Activated T-cell treated with anti-CD3 and anti-CD28 coated beads for 24 hours (primary cell): Measurements from ENCODE around the gene ICA1L.
"Not testable (repeated sequence)": the region's sequence is repeated elsewhere in the genome, so short reads cannot be mapped to it uniquely, and the experiment has no call there.

Source experiments
- DNase-seq: peaks from one replicate; pipeline ENCODE4 v3.0.0-alpha.2; 2020; ENCODE audit warnings: low read depth

Gene ICA1L

DNA sequence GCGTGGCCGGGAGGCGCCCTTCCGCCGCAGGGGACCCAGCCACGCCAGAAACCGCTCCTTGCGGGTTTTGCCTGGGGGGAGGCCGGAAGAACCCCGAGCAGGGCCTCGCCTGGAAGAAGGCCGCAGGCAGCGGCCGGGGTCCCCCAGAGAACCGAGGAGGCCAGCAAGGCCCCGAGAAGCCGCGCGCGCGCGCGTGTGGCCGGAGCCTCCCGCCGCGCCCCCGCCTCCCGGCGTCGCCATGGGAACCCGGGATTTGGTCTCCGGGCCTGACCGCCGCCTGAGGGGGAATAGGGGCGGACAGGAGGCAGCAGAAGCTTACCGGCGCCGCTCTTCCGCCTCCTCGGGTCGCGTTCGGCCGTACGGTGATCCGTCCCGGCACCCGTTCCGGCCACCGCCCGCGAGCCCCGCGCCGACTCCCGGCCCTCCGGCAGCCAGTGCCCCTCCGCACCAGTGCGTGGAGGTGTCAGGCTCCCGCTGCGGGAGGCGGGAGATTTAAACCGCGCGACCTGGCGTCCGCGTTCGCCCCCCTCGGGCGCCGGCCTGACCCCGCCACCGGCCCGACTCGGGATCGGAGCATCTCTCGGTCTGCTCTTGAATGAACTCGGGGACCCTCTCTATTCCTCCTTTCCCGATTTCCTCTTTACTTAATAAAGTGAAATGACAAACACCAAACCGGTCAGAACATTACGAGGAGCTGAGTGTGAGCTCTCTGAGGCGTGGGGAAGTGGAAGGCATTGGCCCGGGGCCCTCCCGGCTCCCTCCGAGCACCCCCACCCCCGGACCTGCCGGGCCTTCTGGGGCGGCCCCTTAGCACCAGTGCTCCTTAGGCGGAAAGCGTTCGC is at the start of gene ICA1L:
ICA1L (minus strand) TSS at position 467 of the 842 bp plus-strand sequence. CDS start 42,757 bp downstream, outside the sequence.
- DNase-seq: peak; percentile 48

DNA sequence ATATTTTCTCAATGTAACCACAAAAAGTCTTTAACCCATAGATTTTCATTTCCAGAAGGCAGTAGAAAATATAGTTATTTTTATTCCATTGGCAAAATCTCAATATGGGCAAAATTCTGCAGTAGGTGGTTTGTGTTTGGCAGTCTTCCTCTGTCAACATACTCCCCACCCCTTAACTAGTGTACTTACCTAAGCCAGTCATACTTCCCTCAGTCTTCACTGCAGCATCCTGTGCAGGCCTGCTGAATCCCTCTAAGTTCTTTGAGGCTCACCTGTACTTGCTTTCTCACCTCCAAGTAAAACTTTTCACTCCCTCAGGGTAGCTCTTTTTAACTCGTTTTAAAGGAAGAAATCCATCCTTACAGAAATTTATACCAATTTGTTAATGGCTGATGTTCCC is 47.3 kb upstream of the ICA1L start:
- no peak for DNase-seq

DNA sequence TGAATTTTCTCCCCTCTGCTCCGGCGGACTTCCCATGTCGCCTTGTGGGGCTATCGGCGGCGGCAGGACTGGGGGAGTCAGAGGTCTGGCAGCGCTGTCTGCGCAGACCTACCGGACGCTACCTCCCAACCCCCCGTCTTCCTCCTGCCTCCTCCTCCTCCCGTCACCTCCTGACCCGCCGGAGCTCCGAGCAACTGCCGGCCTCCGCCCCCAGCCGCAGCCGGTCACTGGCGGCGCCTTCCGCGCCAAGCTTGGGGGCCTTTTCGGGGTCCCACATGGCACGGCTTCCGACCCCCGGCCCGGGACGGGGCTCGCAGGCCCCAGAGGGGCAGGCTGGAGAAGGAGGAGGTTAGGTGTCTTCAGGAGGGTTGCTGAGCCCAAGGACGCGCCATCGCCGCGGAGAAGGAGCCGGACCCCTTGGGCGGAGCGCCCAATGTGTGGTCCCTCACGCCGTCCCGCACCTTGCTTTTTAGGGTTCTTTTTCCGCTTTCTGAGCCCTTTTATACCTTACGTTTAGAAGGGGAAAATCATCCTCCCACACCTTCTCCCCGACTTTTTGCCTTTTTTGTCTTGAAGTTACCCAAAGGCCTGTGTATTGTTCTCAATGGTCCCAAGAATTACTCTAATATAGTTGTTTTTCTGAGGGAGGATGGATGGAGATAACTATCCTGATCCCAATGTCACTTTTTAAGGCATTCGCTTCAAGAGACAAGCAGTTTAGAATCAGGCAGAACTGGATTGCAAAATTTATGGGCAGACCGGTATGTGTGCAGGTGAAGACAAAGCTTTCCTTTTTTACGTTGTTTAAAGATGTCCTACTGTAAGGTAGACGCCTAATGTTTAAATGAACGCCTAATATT is 41.0 kb upstream of the ICA1L start:
- not testable (repeated sequence) for DNase-seq

DNA sequence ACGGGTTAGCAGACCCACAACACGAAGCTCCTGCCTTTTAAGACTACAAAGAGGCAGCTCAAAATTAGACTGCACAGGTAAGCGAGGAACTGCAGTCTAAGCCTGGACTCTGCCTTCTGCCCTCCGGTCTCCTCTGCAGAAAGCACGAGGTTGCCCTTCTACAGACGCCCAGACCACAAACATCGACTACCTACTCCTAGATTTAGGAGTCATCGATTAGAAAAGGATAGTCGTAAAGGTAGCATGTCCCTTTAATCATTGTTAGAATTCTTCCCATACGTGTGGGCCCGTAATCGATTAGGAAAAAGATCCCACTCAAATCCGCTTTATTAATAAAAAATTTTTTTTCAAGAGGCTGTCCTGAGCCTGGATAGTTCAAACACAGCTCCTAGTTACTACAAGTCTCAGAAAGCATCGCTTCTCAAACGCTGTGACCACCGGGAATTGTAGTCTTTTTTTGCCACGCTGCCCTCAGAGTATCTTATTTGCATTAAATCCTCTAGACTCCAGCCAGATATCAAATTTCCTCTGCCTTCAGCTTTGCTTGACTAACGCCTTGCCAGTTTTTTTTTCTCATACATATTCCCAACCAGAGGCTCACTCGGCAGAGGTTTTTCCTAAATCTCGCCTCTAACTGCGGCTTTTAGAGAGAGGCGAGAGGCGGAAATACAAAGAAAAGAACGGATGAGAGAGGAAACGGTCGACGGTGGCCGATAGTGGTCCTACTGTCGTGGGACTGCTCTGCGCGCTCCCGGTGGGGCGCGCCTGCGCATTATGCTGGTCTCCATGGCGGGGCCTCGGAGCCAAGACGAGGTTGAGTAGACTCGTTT is 40.2 kb upstream of the ICA1L start, which contains the start of the genes CARF and WDR12:
CARF (plus strand) TSS at position 764 of the 830 bp plus-strand sequence. CDS start 29,628 bp downstream, outside the sequence.
WDR12 (minus strand) TSS at position 162 of the 830 bp plus-strand sequence. CDS start 197 bp downstream, outside the sequence.
- DNase-seq: peak; percentile 83

DNA sequence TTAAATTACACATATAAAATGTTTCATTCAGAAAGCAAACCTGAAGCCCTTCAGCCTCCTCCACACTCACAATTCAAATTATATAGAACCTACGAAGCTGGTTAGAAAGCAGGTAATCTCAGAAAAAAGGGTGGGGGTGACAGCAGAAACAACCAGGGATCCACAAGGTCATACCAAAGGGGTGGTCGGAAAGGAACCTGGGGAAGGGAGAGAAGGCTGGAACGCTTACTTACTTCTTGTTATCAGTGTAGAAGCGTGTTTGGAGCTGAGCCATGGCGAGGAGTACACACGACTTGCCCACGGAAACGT is 39.6 kb upstream of the ICA1L start:
- DNase-seq: no peak

DNA sequence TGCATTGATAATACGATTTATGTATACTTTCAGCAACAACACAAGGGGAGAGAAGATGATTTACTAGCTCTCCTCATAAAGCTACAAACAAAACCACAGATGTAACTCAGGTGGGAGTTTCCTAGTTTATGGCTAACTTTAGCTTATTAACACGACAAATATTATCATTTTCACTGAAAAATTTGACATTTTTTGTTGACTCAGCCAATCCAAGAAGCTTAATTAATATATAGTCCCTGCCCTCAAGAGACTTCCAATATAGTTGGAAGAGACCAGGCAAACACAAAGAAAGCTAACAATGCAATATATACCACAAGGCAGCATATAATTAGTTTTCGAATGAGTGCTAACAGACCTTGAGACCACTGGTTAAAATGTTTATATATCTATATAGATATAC is 39.1 kb upstream of the ICA1L start:
- DNase-seq: no peak

DNA sequence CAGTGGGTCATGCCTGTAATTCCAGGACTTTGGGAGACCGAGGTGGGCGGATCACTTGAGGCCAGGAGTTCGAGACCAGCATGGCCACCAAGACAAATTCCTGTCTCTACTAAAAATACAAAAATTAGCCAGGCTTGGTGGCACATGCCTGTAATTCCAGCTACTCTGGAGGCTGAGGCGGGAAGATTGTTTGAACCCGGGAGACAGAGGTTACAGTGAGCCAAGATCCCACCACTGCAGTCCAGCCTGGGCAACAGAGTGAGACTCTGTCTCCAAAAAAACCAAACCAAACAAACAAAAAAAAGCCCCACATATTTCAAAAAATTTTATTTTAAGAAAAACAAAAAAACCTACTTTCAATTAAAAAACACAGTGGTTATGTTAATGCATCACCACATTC is 38.7 kb upstream of the ICA1L start:
- DNase-seq: not testable (repeated sequence)

DNA sequence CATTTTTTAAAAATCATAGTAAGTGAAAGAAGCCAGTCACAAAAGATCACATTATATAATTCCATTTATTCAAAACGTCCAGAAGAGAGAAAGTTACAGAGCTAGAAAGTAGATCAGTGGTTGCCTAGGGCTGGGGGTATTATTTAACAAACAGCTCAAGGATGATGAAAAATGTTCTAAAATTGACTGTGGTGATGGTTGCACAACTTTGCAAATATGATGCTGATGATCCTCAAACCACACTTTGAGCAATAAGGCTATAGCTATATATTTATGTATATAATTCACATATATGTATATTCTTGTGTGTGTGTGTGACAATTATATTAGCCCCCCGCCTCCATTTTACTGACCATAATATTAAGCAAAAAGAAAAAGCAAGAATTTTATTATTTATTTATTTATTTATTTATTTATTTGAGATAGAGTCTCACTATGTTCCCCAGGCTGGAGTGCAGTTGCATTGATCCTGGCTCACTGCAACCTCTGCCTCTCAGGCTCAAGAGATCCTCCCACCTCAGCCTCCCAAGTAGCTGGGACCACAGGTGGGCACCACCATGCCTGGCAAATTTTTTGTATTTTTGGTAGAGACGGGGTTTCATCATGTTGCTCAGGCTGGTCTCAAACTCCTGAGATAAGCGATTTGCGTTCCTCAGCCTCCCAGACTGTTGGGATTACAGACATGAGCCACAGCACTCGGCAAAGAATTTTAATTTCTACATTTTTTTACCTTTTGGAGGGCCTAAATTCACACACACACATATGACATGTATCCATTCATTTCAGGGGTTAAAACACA is 38.0 kb upstream of the ICA1L start:
- DNase-seq: no peak

DNA sequence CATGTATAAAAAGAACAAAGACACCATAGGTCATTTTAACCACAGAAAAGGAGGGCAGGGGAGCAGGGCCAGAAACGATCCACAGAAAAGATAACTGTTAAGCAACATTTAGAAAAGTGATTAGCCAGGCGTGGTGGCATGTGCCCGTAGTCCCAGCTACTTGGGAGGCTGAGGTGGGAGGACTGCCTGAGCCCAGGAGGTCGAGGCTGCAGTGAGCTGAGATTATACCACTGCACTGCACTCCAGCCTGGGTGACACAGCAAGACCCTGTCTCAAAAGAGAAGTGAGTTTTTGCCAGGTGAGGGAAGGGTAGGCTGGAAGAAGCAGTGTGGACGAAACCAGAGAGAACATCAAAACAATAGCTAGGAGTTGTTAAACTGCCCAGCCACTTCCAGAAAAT is 36.6 kb upstream of the ICA1L start:
- no peak for DNase-seq

DNA sequence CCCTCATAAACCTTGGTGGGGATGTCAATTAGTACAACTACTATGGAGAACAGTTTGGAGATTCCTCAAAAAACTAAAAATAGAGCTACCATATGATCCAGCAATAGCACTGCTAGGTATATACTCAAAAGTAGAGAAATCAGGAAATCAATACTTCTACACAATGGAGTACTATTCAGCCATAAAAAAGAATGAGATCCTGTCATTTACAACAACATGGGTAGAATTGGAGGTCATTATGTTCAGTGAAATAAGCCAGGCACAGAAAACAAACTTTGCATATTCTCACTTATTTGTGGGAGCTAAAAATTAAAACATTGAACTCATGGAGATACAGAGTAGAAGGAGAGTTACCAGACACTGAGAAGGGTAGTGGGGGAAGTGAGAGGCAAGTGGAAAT is 33.9 kb upstream of the ICA1L start:
- DNase-seq: not testable (repeated sequence)

DNA sequence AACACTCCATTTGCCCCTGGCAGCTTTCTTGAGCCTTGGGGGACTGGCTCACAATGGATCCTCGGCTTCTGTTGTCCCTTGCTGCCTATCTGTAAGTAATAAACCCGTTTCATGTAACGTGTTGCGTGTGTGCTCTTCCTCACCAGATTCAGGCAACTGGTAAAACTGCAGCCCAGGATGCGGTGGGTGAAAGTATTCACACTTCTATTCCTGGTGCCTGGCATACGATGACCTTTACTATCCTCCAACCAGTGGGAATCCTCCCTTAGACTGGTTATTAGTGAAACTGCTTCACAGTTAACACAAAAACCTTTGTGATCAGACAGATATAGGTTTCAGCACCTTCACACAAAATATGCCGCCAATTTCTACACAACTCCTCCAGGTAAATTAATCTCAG is 13.6 kb upstream of the ICA1L start:
- no peak for DNase-seq

DNA sequence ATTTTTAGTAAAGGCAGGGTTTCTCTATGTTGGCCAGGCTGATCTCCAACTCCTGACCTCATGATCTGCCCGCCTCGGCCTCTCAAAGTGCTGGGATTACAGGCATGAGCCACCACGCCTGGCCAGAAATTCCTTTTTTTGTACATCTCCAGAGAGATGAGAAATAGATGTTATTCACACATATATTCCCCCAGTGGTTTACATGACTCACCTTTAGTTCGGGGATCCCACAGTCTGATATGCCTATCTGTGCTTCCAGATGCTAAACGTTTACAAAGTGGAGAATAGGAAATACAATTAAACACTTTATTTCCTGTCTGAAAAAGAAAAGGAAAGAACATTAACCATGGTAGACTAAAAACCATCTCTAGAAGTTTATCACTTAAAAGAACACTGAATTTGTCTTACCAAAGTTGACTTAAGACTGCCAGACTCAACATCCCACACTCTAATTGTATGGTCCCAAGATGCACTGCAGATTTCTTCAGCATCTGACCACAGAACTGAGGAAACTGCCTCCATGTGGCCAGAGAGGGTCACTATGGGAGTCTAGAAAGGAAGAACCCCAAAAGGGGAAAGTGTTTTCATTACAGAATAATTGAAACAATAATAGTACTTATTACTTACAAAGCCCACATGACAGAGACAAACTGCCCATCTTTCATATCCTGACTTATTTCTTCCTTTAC is 12.6 kb upstream of the ICA1L start:
- no peak for DNase-seq

DNA sequence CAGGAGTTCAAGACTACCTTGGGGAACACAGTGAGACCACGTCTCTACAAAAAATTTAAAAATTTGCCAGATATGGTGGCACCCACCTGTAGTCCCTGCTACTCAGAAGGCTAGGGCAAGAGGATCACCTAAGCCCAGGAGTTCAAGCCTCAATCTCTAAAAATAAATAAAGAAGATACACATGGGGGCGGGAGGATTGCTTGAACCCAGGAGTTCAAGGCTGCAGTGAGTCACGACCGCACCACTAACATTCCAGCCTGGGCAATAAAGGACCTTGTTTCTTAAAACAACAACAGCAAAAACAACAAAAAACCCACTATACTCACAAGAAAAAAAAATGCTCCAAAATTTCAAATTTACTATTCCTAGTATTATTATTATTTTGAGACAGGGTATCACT is 10.0 kb upstream of the ICA1L start:
- no peak for DNase-seq

DNA sequence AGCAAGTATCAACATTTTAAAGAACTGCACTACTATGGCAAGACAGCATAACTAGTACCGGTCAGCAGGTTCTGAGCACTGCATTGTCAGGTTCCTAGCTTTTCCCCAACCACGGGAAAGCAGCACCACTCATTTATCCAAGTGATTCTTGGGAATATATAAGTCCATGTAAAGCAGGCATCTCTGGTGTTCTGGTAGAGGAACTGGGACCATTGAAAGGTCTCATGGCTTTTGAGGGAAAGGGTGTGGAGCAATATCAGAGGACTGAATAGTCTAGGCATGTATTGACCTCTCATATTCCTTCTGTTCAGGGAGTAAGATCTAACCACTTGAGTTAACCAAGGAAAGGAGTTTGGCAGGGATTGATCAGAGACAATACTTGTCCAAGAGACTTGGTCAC is 6.1 kb upstream of the ICA1L start:
- no peak for DNase-seq

DNA sequence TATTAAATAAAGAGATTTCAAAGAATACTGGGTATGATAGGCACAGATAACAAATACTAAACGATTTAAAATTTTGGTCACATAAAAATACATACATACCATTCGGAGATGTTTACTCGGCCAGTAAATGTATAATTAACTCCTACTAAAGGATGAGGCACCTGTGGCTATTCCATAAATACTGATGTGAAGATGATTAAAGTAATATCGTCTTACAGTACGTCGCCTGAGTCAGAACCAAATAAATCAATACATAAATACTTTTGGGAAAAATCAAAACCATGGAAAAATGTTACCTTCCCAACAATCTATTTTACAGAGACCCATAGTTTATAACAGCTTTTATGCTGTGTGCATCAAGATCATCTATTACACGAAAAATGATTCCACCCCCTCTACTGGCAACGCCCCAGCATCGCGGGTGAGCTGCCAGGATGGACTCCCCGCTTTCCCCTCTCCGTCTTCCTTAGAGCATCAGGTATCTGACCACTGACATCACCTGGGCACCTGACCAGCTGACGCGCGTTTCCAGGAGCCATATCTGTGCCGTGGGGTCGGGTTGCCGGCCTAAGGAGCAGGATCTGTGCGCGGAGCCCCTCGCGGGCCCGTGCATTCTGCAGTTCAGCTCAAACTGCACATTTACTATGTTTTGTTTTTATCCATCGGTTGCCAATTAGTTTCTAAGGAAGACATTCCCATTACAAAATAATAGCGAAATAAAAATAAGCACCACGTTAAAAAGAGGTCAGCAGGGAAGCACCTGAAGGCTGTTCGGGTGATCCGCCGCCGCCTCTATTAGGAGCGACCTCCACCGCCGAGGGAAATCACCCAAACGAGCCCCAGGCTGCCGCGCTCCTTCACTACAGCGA is 901 bp downstream of the ICA1L start:
- DNase-seq: peak; percentile 54

DNA sequence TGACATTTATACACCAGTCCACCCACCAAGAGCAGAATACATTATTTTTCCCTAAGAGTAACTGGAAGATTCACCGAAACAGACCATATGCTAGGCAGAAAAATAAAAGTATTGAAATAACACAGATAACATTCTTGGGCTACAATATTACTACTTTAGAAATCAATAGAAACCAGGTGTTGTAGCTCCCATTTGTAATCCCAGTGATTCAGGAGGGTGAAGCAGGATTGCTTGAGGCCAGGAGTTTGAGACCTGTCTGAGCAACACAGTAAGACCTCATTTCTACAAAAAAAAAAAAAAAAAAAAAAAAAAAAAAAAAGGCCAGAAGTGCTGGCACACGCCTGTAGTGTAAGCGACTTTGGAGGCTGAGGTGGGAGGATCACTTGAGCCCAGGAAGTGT is 9.6 kb downstream of the ICA1L start:
- DNase-seq: no peak

DNA sequence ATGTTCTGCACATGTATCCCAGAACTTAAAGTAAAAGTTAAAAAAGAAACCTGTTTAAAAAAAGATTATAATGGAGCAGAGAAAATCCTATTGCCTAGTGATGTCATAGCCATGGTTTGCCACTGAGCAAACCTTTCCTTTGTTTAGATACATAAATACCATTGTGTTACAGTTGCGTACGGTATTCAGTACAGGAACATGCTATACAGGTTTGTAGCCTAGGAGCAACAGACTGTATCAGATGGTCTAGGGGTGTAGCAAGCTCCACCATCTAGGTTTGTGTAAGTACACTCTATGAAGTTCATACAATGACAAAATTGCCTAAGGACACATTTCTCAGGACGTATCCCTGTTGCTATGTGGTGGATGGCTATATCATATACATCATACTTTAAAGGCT is 13.0 kb downstream of the ICA1L start:
- DNase-seq: no peak

DNA sequence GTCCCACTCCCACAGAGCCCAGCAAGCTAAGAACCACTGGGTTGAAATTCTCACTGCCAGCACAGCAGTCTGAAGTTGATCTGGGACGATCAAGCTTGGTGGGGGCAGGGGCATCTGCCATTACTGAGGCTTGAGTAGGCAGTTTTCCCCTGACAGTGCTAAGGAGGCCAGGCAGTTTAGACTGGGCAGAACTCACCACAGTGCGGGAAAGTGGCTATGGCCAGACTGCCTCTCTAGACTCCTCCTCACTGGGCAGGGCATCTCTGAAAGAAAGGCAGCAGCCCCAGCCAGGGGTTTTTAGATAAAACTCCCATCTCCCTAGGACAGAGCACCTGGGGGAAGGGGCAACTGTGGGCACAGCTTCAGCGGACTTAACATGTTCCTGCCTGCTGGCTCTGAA is 22.2 kb downstream of the ICA1L start:
- not testable (repeated sequence) for DNase-seq

DNA sequence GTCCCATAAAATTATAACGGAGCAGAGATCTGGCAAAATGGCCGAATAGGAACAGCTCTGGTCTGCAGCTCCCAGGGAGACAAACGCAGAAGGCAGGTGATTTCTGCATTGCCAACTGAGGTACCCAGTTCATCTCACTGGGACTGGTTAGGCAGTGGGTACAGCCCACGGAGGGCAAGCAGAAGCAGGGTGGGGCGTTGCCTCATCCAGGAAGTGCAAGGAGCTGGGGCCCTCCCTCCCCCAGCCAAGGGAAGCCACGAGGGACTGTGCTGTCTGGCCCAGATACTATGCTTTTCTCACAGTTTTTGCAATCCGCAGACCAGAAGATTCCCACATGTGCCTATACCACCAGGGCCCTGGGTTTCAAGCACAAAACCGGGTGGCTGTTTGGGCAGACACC is 22.8 kb downstream of the ICA1L start:
- no peak for DNase-seq
